Brain pericyte (primary cell): ENCODE results near the gene MMP13.
"Not testable (repeated sequence)": the region's sequence is repeated elsewhere in the genome, so short reads cannot be mapped to it uniquely, and the experiment has no call there.

Experiments
- DNase-seq: peaks from one replicate; pipeline ENCODE4 v3.0.0-alpha.2; 2012; ENCODE audit warnings: low read depth, low spot score

Gene MMP13

GRCh38 chr11:102936864-102937509 lies 18.5 kb downstream of the MMP13 start:
- no peak for DNase-seq

GRCh38 chr11:102935514-102935913 lies 20.0 kb downstream of the MMP13 start:
- no peak for DNase-seq

- DNase-seq: no peak
These were observed 20.8 kb downstream of the MMP13 start for GRCh38 chr11:102934735-102935134.

GRCh38 chr11:102933627-102934026 lies 21.9 kb downstream of the MMP13 start:
- no peak for DNase-seq

- DNase-seq: no peak
These were observed 22.9 kb downstream of the MMP13 start for GRCh38 chr11:102932678-102933077.

GRCh38 chr11:102930451-102930850 lies 25.1 kb downstream of the MMP13 start:
- DNase-seq: no peak

- DNase-seq: no peak
These were observed 25.6 kb downstream of the MMP13 start for GRCh38 chr11:102929972-102930371.

- DNase-seq: no peak
These were observed 26.4 kb downstream of the MMP13 start for GRCh38 chr11:102929166-102929565.

GRCh38 chr11:102928247-102928646 lies 27.3 kb downstream of the MMP13 start:
- DNase-seq: no peak

GRCh38 chr11:102927624-102927990 lies 27.9 kb downstream of the MMP13 start:
- no peak for DNase-seq

GRCh38 chr11:102926961-102927623 lies 28.4 kb downstream of the MMP13 start:
- DNase-seq: no peak

- no peak for DNase-seq
These were observed 29.0 kb downstream of the MMP13 start for GRCh38 chr11:102926517-102926916.

- no peak for DNase-seq
These were observed 29.5 kb downstream of the MMP13 start for GRCh38 chr11:102925988-102926387.

GRCh38 chr11:102924851-102925380 lies 30.6 kb downstream of the MMP13 start:
- no peak for DNase-seq

- DNase-seq: no peak
These were observed 33.8 kb downstream of the MMP13 start for GRCh38 chr11:102921587-102922220.

GRCh38 chr11:102920118-102920684 lies 35.3 kb downstream of the MMP13 start:
- no peak for DNase-seq

GRCh38 chr11:102915044-102915375 lies 40.5 kb downstream of the MMP13 start:
- no peak for DNase-seq

- DNase-seq: no peak
These were observed 41.1 kb downstream of the MMP13 start for GRCh38 chr11:102914238-102915043.

- no peak for DNase-seq
These were observed 43.1 kb downstream of the MMP13 start for GRCh38 chr11:102912482-102912830.

GRCh38 chr11:102911758-102912481 lies 43.6 kb downstream of the MMP13 start:
- DNase-seq: no peak

GRCh38 chr11:102905848-102906247 lies 49.7 kb downstream of the MMP13 start:
- DNase-seq: not testable (repeated sequence)
